ENCODE results near the gene TENT4A.

The TENT4A gene

DNA sequence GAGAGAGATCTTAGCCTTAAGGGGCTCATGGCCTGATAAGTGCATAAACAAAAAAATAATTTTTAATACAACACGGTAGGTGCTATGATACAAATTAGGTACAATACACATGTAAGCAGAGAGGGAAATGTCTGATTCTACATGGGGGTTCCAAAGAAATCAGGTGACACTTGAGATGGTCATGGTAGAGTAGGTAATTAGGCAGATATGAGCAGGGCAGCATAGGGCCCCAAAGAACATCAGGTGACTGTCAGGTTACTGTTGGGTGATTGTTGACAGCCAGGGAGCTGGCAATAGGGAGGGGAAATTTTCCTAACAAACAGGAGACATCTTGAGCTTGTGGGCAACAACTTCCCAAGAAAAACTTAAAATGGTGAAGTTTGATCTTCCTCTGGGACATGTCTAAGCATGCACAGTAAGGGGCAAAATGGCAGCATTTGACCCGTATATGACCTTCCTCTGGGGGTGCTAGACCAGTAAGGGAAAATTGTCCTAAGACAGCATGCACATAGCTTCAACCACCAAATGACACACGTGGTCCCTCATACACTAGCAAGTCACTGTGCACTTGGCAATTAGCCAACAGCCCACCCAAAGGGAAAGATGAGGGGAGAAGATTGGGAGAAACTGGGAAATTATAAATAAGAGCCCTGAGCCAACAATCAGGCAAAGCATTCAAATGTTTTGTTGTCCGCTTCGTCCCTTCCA is 37.3 kb upstream of the TENT4A start:
- peaks cover 2 to 4% of the 10 kb centered on the region in 2 donors for H3K36me3 ChIP-seq (replicated peaks in 1 of 2; ENCODE audit: control insufficient read depth in 2 of 2, insufficient read depth in 2 of 2, low read length in 2 of 2)
- no peaks in the 10 kb centered on the region for H3K4me1 ChIP-seq (ENCODE audit: control insufficient read depth in 2 of 2, insufficient read depth in 1 of 2, low read depth in 1 of 2, low read length in 2 of 2)
- no peak overlapping the region for H4K8ac ChIP-seq (ENCODE audit: low read depth, low read length)
- no peak overlapping the region for H3K4me3 ChIP-seq (ENCODE audit: low read length in 2 of 2)
- H2AK5ac ChIP-seq (ENCODE audit: low read depth, low read length) = no peak overlapping the region
- H2AFZ ChIP-seq (ENCODE audit: low read length) = no peak overlapping the region
- no peaks in the 10 kb centered on the region for H3K79me1 ChIP-seq (ENCODE audit: low read depth, low read length)
- WGBS, 2 donors (ENCODE audit: extremely low coverage in 2 of 2, insufficient read length in 2 of 2, insufficient replicate concordance in 1 of 2) = no CpG with 5 or more reads among the region's 5 CpGs
- H3K9me3 ChIP-seq (replicated peaks in 1 of 2; ENCODE audit: control insufficient read depth in 2 of 2, insufficient read depth in 1 of 2, low read depth in 1 of 2, low read length in 2 of 2) = peaks cover 5 to 11% of the 10 kb centered on the region in 2 donors
- no peak overlapping the region for H2BK12ac ChIP-seq (ENCODE audit: low read length)
- H3K4me2 ChIP-seq (ENCODE audit: insufficient read depth, low read length, poor library complexity, severe bottlenecking) = no peak overlapping the region
- H2BK120ac ChIP-seq (ENCODE audit: low read depth, low read length) = no peak overlapping the region
- no peak overlapping the region for H3K9ac ChIP-seq (ENCODE audit: low read depth, low read length, poor library complexity)
- H3K23ac ChIP-seq (ENCODE audit: low read depth, low read length, poor library complexity) = no peak overlapping the region
- H2BK15ac ChIP-seq (ENCODE audit: low read length) = no peak overlapping the region
- no peak overlapping the region for H3K27ac ChIP-seq (replicated peaks; ENCODE audit: low read length)
- H4K91ac ChIP-seq (ENCODE audit: low read depth, low read length, poor library complexity) = no peak overlapping the region
- no peak overlapping the region for H3K4ac ChIP-seq (ENCODE audit: low read length)
- no peak overlapping the region for H3K18ac ChIP-seq (ENCODE audit: low read length)
- H3K27me3 ChIP-seq (ENCODE audit: control insufficient read depth in 3 of 3, insufficient read depth in 3 of 3, low read depth in 1 of 3, low read length in 3 of 3) = no peaks in the 10 kb centered on the region
- DNase-seq (ENCODE audit: low spot score) = no peak
- no peak overlapping the region for H3K14ac ChIP-seq (ENCODE audit: low read length)
- no peak overlapping the region for H2BK5ac ChIP-seq (ENCODE audit: low read length)

DNA sequence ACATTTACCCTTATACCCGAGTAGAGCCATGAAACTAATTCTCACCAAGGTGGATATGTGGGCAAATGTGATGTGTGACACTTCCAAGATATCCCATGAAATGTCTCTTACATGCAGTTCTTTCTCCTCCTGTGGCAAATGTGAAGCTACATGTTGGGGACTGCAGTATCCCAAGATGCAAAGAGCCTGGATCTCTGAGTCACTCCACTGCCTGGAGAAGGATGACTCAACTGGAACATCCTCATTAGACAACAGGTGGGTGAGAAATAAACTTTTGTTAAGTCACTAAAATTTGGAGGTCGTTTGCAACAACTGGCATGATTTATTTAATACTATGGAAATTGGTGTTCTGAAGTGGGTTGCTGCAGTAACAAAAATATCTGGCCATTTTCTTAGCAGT is 36.5 kb upstream of the TENT4A start:
- Histone ChIP-seq H3K36me3 (replicated peaks in 1 of 2; ENCODE audit: control insufficient read depth in 2 of 2, insufficient read depth in 2 of 2, low read length in 2 of 2) (peaks cover 2 to 4% of the 10 kb centered on the region in 2 donors), H3K9me3 (replicated peaks in 1 of 2; ENCODE audit: control insufficient read depth in 2 of 2, insufficient read depth in 1 of 2, low read depth in 1 of 2, low read length in 2 of 2) (peaks cover 6 to 11% of the 10 kb centered on the region in 2 donors), H3K79me1 (ENCODE audit: low read depth, low read length) (no peaks in the 10 kb centered on the region), H3K4me2 (ENCODE audit: insufficient read depth, low read length, poor library complexity, severe bottlenecking) (no peak overlapping the region), H2BK12ac (ENCODE audit: low read length) (no peak overlapping the region), H2BK120ac (ENCODE audit: low read depth, low read length) (no peak overlapping the region), H2AFZ (ENCODE audit: low read length) (no peak overlapping the region), H4K91ac (ENCODE audit: low read depth, low read length, poor library complexity) (no peak overlapping the region), H3K18ac (ENCODE audit: low read length) (no peak overlapping the region), H2BK15ac (ENCODE audit: low read length) (no peak overlapping the region), H2BK5ac (ENCODE audit: low read length) (no peak overlapping the region), H2AK5ac (ENCODE audit: low read depth, low read length) (no peak overlapping the region), H3K27ac (replicated peaks; ENCODE audit: low read length) (no peak overlapping the region), H3K4me1 (ENCODE audit: control insufficient read depth in 2 of 2, insufficient read depth in 1 of 2, low read depth in 1 of 2, low read length in 2 of 2) (no peaks in the 10 kb centered on the region), H3K23ac (ENCODE audit: low read depth, low read length, poor library complexity) (no peak overlapping the region), H3K14ac (ENCODE audit: low read length) (no peak overlapping the region), H4K8ac (ENCODE audit: low read depth, low read length) (no peak overlapping the region), H3K4me3 (ENCODE audit: low read length in 2 of 2) (no peak overlapping the region), H3K9ac (ENCODE audit: low read depth, low read length, poor library complexity) (no peak overlapping the region), H3K27me3 (ENCODE audit: control insufficient read depth in 3 of 3, insufficient read depth in 3 of 3, low read depth in 1 of 3, low read length in 3 of 3) (peaks cover 0 to 2% (median 0%) of the 10 kb centered on the region in 3 experiments), H3K4ac (ENCODE audit: low read length) (no peak overlapping the region)
- no peak for DNase-seq (ENCODE audit: low spot score)
- no CpG with 5 or more reads among the region's 2 CpGs for WGBS, 2 donors (ENCODE audit: extremely low coverage in 2 of 2, insufficient read length in 2 of 2, insufficient replicate concordance in 1 of 2)

DNA sequence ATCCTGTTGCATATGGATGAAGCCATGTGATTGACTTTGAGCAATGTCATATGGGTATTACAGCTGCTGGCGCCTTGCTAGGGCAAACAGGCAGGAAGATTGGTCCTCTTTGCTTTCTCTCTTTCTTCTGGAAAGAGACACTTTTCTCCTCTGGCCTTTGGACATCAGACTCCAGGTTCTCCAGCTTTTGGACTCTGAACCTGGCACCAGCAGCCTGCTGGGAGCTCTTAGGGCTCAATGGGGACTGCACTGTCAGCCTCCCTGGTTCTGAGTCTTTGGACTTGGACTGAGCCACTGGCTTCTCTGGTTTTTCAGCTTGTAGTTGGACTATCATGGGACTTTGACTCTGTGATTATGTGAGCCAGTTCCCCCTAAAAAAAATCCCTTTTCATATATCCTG is 34.8 kb upstream of the TENT4A start:
- no peak overlapping the region for H2BK15ac ChIP-seq (ENCODE audit: low read length)
- no peak overlapping the region for H3K4ac ChIP-seq (ENCODE audit: low read length)
- no peak overlapping the region for H3K9ac ChIP-seq (ENCODE audit: low read depth, low read length, poor library complexity)
- H3K79me1 ChIP-seq (ENCODE audit: low read depth, low read length) = no peaks in the 10 kb centered on the region
- no peak overlapping the region for H2BK12ac ChIP-seq (ENCODE audit: low read length)
- H3K36me3 ChIP-seq (replicated peaks in 1 of 2; ENCODE audit: control insufficient read depth in 2 of 2, insufficient read depth in 2 of 2, low read length in 2 of 2) = peaks cover 0 to under 1% of the 10 kb centered on the region in 2 donors
- no peak overlapping the region for H4K8ac ChIP-seq (ENCODE audit: low read depth, low read length)
- no peak overlapping the region for H3K4me2 ChIP-seq (ENCODE audit: insufficient read depth, low read length, poor library complexity, severe bottlenecking)
- H3K9me3 ChIP-seq (replicated peaks in 1 of 2; ENCODE audit: control insufficient read depth in 2 of 2, insufficient read depth in 1 of 2, low read depth in 1 of 2, low read length in 2 of 2) = peaks cover 4 to 7% of the 10 kb centered on the region in 2 donors
- DNase-seq (ENCODE audit: low spot score) = no peak
- H2AFZ ChIP-seq (ENCODE audit: low read length) = no peak overlapping the region
- H3K14ac ChIP-seq (ENCODE audit: low read length) = no peak overlapping the region
- no peak overlapping the region for H2BK120ac ChIP-seq (ENCODE audit: low read depth, low read length)
- H3K27me3 ChIP-seq (ENCODE audit: control insufficient read depth in 3 of 3, insufficient read depth in 3 of 3, low read depth in 1 of 3, low read length in 3 of 3) = peaks cover 0 to 2% (median 0%) of the 10 kb centered on the region in 3 experiments
- no peak overlapping the region for H3K27ac ChIP-seq (replicated peaks; ENCODE audit: low read length)
- H3K4me1 ChIP-seq (ENCODE audit: control insufficient read depth in 2 of 2, insufficient read depth in 1 of 2, low read depth in 1 of 2, low read length in 2 of 2) = no peaks in the 10 kb centered on the region
- no peak overlapping the region for H2BK5ac ChIP-seq (ENCODE audit: low read length)
- H3K4me3 ChIP-seq (ENCODE audit: low read length in 2 of 2) = no peak overlapping the region
- no peak overlapping the region for H2AK5ac ChIP-seq (ENCODE audit: low read depth, low read length)
- no peak overlapping the region for H4K91ac ChIP-seq (ENCODE audit: low read depth, low read length, poor library complexity)
- no CpG with 5 or more reads among the region's 1 CpG for WGBS, 2 donors (ENCODE audit: extremely low coverage in 2 of 2, insufficient read length in 2 of 2, insufficient replicate concordance in 1 of 2)
- H3K23ac ChIP-seq (ENCODE audit: low read depth, low read length, poor library complexity) = no peak overlapping the region
- H3K18ac ChIP-seq (ENCODE audit: low read length) = no peak overlapping the region

DNA sequence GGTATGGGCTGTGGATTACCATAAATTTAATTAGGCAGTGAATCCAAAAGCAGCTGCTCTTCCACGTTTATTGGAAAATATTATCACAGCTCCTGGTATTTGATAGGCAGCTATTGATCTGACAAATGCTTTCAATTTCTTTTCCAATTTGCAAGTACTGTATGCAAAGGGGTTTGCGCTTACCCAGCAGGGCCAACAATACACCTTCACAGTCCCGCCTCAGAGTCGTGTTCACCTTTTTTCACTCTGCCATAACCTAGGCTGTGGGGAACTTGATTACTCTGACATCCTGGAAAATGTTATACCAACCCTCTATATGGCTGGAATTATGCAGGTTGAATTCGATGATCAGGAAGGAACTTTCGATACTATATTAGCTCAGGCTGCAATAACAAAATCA is 32.3 kb upstream of the TENT4A start:
- Histone ChIP-seq H3K18ac (ENCODE audit: low read length) (no peak overlapping the region), H3K4me2 (ENCODE audit: insufficient read depth, low read length, poor library complexity, severe bottlenecking) (no peak overlapping the region), H3K79me1 (ENCODE audit: low read depth, low read length) (no peaks in the 10 kb centered on the region), H2BK120ac (ENCODE audit: low read depth, low read length) (no peak overlapping the region), H2BK12ac (ENCODE audit: low read length) (no peak overlapping the region), H4K91ac (ENCODE audit: low read depth, low read length, poor library complexity) (no peak overlapping the region), H2BK15ac (ENCODE audit: low read length) (no peak overlapping the region), H3K27ac (replicated peaks; ENCODE audit: low read length) (no peak overlapping the region), H2AK5ac (ENCODE audit: low read depth, low read length) (no peak overlapping the region), H2AFZ (ENCODE audit: low read length) (no peak overlapping the region), H3K4me1 (ENCODE audit: control insufficient read depth in 2 of 2, insufficient read depth in 1 of 2, low read depth in 1 of 2, low read length in 2 of 2) (no peaks in the 10 kb centered on the region), H3K23ac (ENCODE audit: low read depth, low read length, poor library complexity) (no peak overlapping the region), H3K4me3 (ENCODE audit: low read length in 2 of 2) (no peak overlapping the region), H4K8ac (ENCODE audit: low read depth, low read length) (no peak overlapping the region), H3K27me3 (ENCODE audit: control insufficient read depth in 3 of 3, insufficient read depth in 3 of 3, low read depth in 1 of 3, low read length in 3 of 3) (peaks cover 0 to 7% (median 0%) of the 10 kb centered on the region in 3 experiments), H3K4ac (ENCODE audit: low read length) (no peak overlapping the region), H3K9me3 (replicated peaks in 1 of 2; ENCODE audit: control insufficient read depth in 2 of 2, insufficient read depth in 1 of 2, low read depth in 1 of 2, low read length in 2 of 2) (peaks cover 0 to 4% of the 10 kb centered on the region in 2 donors), H2BK5ac (ENCODE audit: low read length) (no peak overlapping the region), H3K9ac (ENCODE audit: low read depth, low read length, poor library complexity) (no peak overlapping the region), H3K36me3 (replicated peaks in 1 of 2; ENCODE audit: control insufficient read depth in 2 of 2, insufficient read depth in 2 of 2, low read length in 2 of 2) (no peaks in the 10 kb centered on the region), H3K14ac (ENCODE audit: low read length) (no peak overlapping the region)
- WGBS, 2 donors (ENCODE audit: extremely low coverage in 2 of 2, insufficient read length in 2 of 2, insufficient replicate concordance in 1 of 2) = no CpG with 5 or more reads among the region's 6 CpGs
- DNase-seq (ENCODE audit: low spot score) = no peak
